Stimulated activated CD4-positive, alpha-beta T cell treated with anti-CD3 and anti-CD28 coated beads, TNF-alpha, amount 100 ng/mL, for 48 hours (primary cell): ENCODE measurements around the gene DPH5.

Source experiments
- DNase-seq, 3 donors: peaks; one replicate each; pipeline ENCODE4 v3.0.0-alpha.2; 2020; ENCODE audit warnings: low read depth in 3 of 3

Gene DPH5

DNA sequence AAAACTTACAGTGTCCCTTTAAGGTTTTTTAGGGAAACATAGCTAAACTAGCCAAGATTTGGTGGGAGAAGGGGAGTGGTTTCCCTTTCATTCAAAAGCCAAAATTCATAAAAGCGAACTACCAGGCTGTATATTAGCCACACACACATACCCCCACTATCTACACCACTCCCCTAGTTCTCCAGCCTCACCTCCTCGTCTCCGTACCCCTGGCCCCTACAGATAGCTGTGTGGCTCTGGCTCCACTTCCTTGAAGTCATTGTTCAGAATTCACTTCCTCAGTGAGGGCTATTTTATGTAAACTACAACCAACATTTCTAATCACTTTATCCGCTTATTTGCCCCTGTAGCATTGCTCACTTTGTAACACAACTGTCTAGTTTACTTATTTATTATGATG is 5.3 kb upstream of the DPH5 start:
- DNase-seq, result no peak

DNA sequence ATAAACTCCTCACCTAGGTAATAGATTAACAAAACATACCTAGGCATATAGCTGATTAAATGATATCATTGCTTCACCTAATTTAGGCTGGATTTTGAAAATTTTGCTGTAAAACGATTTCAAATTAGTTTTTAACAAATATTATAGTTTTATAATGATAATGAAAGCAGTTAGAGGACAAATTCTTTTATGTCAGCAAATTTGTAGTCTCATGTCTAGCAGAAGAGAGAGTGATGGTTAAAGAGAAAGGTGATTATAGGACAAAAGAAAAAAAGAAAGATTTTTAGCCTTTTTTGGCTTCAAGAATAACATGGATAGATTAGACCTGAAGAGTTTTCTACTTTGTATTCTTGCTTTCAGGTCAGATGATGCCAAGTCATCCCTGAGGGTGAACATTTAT is 3.6 kb upstream of the DPH5 start:
- no peak for DNase-seq

- DNase-seq, result no peak
These were observed 2.9 kb upstream of the DPH5 start for GRCh38 chr1:101028466-101028865.

DNA sequence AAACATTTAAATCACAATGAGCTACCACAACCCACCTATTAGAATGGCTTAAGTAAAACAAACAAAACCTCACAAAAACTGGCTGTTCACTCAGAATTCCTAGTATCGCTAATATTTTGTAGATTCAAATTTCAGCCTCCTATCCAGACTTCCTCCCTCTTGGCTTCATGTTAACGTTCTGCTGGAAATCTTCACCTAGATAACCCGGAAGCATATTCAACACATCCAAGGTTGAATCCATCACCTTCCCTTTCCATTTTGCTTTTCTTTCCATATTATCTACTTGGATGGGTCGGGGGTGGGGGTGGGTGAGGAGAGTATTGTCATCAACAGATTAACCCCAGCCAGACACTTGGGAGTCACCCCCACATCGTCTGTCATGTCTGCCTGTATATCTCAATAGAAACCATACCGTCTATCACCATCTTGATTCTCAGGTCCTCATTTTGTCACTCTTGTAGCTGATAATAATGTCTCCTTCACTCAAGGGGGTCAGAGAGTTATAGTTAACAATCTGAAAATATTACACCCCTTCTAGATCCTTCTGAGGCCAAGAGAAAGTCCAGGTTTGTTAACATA is 1.7 kb upstream of the DPH5 start:
- no peak for DNase-seq

- no peak for DNase-seq
These were observed 825 bp upstream of the DPH5 start for GRCh38 chr1:101026430-101026788.

DNA sequence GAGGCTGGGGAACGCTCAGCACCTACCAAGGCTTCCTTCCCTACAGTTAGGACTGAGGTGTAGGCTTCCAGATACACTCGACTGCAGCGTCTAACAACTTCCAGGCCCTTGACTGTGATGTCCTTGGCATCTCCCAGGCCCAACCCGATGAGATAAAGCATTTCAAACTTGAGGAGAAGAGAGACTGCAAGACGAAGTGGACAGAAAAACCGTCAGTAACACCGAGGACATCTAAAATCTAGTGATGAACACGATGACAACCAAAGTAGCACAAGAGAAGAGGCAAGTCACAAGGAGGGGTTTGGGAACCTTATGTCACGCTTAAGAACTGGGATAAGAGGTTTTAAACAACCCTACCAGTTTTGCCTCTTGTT is 314 bp downstream of the DPH5 start:
- peak in 1 of 3 donors; percentile 15 for DNase-seq

- no peak for DNase-seq
These were observed 3.3 kb downstream of the DPH5 start for GRCh38 chr1:101022294-101022693.

- no peak for DNase-seq
These were observed 8.1 kb downstream of the DPH5 start for GRCh38 chr1:101017448-101017847.

- DNase-seq, result no peak
These were observed 11.8 kb downstream of the DPH5 start for GRCh38 chr1:101013776-101014175.

DNA sequence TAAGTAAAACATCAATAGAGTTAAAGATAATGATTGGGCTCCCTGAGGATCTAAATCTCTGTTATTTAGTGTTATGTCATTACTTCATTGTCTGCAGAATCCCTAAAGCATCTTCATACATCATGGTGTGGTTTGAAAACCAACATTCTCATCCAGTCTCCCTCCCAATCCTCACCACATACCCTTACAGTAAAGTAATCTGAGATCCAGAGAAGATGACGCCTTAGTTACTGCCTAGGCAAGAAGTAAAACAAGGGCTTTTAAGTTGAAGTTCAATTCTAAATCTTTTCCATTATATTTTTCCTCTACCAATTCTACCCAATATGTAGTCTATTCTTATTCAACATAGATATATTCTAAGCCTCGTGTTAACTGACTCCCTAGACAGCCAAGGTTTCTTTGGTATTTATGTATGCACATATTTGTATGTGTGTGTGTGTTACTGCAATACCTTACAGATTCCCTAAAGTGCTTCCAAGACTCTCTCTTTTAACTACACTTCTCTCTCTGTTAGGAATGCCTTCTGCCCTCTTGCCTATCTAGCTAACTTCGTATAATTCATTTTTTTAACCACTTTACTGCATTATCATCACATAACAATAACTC is 17.3 kb downstream of the DPH5 start:
- DNase-seq, result no peak

- no peak for DNase-seq
These were observed 19.0 kb downstream of the DPH5 start for GRCh38 chr1:101006553-101006952.

GRCh38 chr1:101005871-101006270 is 19.7 kb downstream of the DPH5 start:
- DNase-seq, result no peak

- DNase-seq, result no peak
These were observed 20.4 kb downstream of the DPH5 start for GRCh38 chr1:101005183-101005582.

DNA sequence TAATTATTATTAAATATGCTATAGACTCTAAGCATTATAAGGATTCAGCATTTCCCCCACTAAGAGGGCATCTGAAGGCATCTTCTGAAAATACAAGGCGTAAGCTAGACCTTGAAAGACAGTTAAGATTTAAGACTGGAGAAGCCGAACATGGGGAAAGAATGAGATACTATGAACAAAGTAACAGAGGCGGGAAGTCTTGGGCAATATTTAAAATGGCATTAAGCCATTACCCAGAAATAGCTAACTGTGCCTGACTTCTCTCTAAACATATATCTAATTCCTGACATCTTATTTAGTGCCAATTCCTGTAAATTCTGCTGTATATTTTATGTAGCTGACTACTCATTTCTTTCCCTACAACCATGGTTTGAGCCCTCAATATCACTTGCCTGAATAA is 20.9 kb downstream of the DPH5 start:
- DNase-seq, result no peak

DNA sequence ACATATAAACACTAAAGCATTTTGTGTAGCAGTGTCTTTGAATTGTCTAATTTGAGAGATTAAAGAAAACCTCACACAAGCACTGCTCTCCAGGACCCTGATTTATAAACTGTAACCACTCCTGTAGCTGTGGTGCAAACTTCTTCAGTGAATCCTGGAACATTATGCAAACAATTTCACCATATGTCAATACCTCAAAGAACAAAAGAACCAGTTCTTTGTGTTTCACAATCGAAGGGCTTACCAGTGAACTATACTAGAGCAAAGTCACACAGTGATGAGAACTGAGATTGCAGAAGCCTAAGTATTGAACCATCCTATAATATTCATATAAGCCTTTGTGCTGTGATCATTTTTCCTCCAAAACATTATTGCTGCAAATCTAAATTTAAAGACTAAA is 21.5 kb downstream of the DPH5 start:
- DNase-seq, result no peak

GRCh38 chr1:101003012-101003650 is 22.5 kb downstream of the DPH5 start:
- no peak for DNase-seq

GRCh38 chr1:101002551-101002950 is 23.0 kb downstream of the DPH5 start:
- DNase-seq, result no peak

- DNase-seq, result no peak
These were observed 25.3 kb downstream of the DPH5 start for GRCh38 chr1:101000131-101000873.

GRCh38 chr1:100998426-100998825 is 27.2 kb downstream of the DPH5 start:
- DNase-seq, result no peak

DNA sequence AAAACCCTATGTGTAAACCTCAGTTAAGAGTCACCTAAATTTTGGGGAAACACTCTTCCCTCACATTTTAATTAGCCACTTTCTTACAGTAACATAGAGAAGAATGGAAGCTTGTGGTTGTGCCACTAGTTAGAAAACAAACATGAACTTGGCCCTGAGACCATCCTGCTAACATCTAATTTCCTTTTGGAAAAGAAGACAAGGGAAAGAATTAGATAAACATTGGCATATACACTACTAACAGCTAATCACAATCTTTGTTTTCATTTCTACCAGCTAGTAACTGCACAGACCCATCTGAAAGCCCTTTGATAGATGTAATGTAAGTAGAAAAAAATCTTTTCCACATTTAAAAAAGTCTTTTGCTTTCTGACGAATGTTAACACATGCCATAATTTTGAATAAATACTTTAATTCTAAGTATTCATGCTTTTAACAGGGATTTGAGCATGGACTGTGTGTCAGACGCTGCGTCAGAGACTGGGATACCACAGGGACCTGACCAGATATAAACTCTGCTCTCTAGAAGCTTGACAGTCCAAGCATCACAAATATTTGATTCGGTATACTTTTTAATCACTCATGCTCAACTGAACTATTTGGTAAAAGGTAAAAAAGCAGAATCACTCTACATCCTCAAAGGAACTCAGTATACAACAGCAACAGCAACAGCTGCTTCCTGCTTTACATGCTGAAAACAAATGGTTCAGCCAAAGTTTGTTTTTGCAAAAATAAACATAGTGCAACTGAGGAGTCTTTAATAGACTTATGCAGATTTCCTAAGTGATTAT is 30.2 kb downstream of the DPH5 start:
- DNase-seq, result no peak

DNA sequence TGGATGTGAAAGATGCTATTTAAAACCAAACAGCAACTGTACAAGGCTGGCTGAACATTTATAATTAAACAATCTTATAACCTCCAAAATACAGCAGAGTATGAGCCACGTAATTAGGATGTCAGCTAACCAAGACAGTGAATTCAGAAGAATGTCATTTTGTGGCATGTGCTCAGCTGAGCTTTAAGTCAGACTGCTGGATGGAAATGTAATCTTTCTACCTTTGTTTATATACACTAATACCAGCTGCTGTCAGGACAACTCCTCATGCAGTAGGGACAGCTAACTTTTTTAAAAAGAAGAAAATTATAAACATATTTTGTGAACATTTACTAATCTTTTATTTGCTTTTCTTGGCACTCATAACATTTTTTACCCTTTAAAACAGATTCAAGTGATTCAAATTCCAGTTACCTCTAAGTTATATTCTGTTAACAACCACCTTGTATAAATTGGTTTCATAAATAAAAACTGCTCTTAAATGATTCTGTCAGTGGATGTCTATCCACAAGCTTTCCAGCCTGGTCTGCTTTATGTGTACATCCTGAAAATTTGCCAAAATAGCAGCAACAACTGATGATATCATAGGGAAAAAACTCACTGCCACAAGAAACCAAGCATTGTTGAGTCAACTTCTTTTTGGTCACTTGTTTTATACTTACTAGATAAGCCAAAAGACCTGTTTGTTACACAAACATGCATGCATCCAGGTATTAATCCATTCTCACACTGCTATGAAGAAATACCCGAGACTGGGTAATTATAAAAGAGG is 36.1 kb downstream of the DPH5 start:
- no peak for DNase-seq
